GM18505 (cell line): ENCODE data around the gene AGFG1.

ENCODE experiments used
- ATAC-seq: cut with Tn5 transposase; IDR thresholded peaks from one replicate; pipeline ENCODE4 v1.9.1; 2021; ENCODE audit not compliant: unreplicated experiment
- POLR2A ChIP-seq: IDR thresholded peaks from 4 replicates; pipeline ENCODE4 v1.6.1; 2011; ENCODE audit warnings: borderline replicate concordance; ENCODE audit not compliant: insufficient read depth, insufficient read length; ENCODE audit errors: extremely low read depth

The AGFG1 gene

DNA sequence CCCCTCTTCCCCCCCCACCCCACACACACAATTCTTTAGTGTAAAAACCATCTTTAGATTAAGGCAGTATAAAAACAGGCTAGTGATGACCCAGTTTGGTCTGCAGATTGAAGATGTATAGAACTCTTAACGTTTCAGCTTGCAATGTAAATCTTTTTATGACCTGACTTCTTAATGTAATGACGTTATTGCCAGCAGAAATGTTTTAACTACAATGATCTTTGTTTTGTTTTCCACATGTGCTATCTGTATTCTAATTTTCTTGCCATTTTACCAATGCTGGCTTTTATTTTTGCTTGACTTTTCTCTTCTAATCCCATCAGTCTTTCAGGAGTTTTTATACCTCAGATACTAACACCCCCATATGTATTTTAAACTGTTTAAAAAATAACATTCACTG, 25.2 kb downstream of the AGFG1 start:
- TF ChIP-seq POLR2A, result no peak
- ATAC-seq, result no peak

GRCh38 chr2:227499627-227500300, 27.8 kb downstream of the AGFG1 start:
- ATAC-seq, result no peak
- TF ChIP-seq POLR2A, result no peak

DNA sequence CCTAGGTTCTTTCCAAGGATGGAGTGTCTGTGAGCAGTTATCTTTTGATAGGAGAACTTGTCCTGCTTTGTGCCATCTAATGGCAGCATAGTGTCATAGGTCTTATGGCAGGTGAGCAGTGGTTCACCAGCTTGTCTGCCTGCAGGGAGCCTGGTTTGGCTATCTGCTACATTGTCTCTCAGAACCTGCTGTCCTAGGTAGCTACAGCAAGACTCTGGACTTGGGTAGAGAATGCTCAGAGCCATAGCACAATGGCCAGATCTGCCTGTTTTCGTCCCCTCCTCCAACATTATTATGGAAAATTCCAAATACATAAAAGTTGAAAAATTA, 28.3 kb downstream of the AGFG1 start:
- ATAC-seq, result no peak
- no peak for TF ChIP-seq POLR2A

GRCh38 chr2:227503433-227504406, 31.8 kb downstream of the AGFG1 start:
- no peak for ATAC-seq
- TF ChIP-seq POLR2A, result no peak

DNA sequence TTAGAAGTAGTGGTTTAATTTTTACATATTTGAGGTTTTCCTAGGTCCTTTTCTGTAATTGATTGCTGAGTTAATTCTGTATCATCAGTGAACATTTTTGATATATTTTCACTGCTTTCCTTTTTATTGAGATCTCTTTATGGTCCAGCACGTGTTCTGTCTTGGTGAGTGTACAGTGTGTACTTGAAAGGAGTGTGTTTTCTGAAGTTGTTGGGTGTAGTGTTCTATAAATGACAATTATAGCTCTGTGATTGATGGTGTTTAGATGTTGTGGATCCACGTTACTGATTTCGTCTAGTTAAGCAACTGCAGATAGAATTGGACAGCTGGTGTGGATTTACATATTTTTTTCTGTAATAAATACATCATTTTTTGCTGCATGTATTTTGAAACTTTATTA, 32.7 kb downstream of the AGFG1 start:
- ATAC-seq, result no peak
- no peak for TF ChIP-seq POLR2A

- ATAC-seq, result no peak
- TF ChIP-seq POLR2A, result no peak
Measured at GRCh38 chr2:227506456-227506855, 34.5 kb downstream of the AGFG1 start.

DNA sequence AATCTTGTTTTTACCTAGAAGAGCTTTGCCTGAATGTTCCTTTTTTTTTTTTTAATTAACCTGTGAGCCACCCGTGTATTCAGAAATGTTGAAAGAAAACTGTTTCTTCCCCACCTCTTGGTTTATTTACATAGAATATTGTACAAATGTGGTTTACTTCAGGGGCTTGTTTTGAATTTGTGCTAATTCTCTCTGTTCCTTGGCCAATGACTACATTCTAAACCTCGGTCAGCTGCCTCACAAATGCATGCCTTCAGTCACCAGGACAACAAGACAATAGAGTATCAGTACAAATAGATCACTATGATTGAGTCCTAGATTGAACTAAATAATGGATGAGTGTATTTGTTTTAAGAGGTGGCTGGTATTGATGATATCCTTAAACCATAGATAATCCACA, 36.0 kb downstream of the AGFG1 start:
- TF ChIP-seq POLR2A, result no peak
- no peak for ATAC-seq

GRCh38 chr2:227509076-227509475, 37.1 kb downstream of the AGFG1 start:
- ATAC-seq, result no peak
- TF ChIP-seq POLR2A, result no peak

- no peak for ATAC-seq
- no peak for TF ChIP-seq POLR2A
Measured at GRCh38 chr2:227509824-227510619, 38.1 kb downstream of the AGFG1 start.

- no peak for ATAC-seq
- no peak for TF ChIP-seq POLR2A
Measured at GRCh38 chr2:227510620-227510958, 38.6 kb downstream of the AGFG1 start.

- no peak for TF ChIP-seq POLR2A
- ATAC-seq, result no peak
Measured at GRCh38 chr2:227511239-227511930, 39.4 kb downstream of the AGFG1 start.

GRCh38 chr2:227511955-227512354, 40.0 kb downstream of the AGFG1 start:
- ATAC-seq, result no peak

GRCh38 chr2:227513113-227513512, 41.2 kb downstream of the AGFG1 start:
- no peak for ATAC-seq

More at GRCh38 chr2:227511955-227512354, 40.0 kb downstream of the AGFG1 start:
- no peak for TF ChIP-seq POLR2A

More at GRCh38 chr2:227513113-227513512, 41.2 kb downstream of the AGFG1 start:
- TF ChIP-seq POLR2A, result no peak
